Muscle layer of duodenum (tissue), 2 donors: ENCODE data around the gene RBM15.
A peak's percentile ranks its signal among the peaks of the same experiment; 100 is the strongest.

ENCODE experiments used
- H3K27ac ChIP-seq: one replicate; pipeline ENCODE4 v1.7.0; 2013; ENCODE audit warnings: mild to moderate bottlenecking, low read length
- H3K27me3 ChIP-seq: one replicate; pipeline ENCODE4 v1.7.0; 2013; ENCODE audit warnings: low read depth, mild to moderate bottlenecking, control low read depth, low read length
- H3K36me3 ChIP-seq, 2 donors: one replicate each; pipeline ENCODE4 v1.7.0; 2013; ENCODE audit warnings: low read length in 2 of 2, control low read depth in 1 of 2, mild to moderate bottlenecking in 1 of 2; ENCODE audit not compliant: insufficient read depth in 2 of 2, control insufficient read depth in 1 of 2
- H3K4me1 ChIP-seq, 2 donors: one replicate each; pipeline ENCODE4 v1.7.0; 2013; ENCODE audit warnings: low read length in 2 of 2, mild to moderate bottlenecking in 2 of 2, control low read depth in 1 of 2, moderate library complexity in 1 of 2; ENCODE audit not compliant: insufficient read depth in 2 of 2, control insufficient read depth in 1 of 2
- H3K4me3 ChIP-seq, 2 donors: one replicate each; pipeline ENCODE4 v1.7.0; 2013; ENCODE audit warnings: low read length in 2 of 2, low read depth in 1 of 2, mild to moderate bottlenecking in 1 of 2
- H3K9me3 ChIP-seq, 2 donors: one replicate each; pipeline ENCODE4 v1.7.0; 2013; ENCODE audit warnings: low read length in 2 of 2, control low read depth in 1 of 2, mild to moderate bottlenecking in 1 of 2; ENCODE audit not compliant: control insufficient read depth in 1 of 2
- donor health status: healthy.

Gene RBM15

GRCh38 chr1:110390096-110390495 lies 50.9 kb downstream of the RBM15 start:
- Histone ChIP-seq H3K9me3 (no peaks in the 10 kb centered on the region), H3K4me1 (no peaks in the 10 kb centered on the region), H3K4me3 (peak overlapping the region; percentile 44 to 58), H3K27ac (peak overlapping the region; percentile 46), H3K27me3 (no peaks in the 10 kb centered on the region), H3K36me3 (peaks cover 0 to 5% of the 10 kb centered on the region in 2 donors)

- Histone ChIP-seq H3K27me3 (no peaks in the 10 kb centered on the region), H3K9me3 (no peaks in the 10 kb centered on the region), H3K4me1 (no peaks in the 10 kb centered on the region), H3K27ac (peak within 1 kb of the TSS; percentile 46), H3K4me3 (peak within 1 kb of the TSS; percentile 44 to 58), H3K36me3 (peaks cover 0 to 5% of the 10 kb centered on the region in 2 donors)
Observed at GRCh38 chr1:110390692-110391245, 51.6 kb downstream of the RBM15 start, which contains the start of gene SLC16A4. Gene SLC16A4, minus strand, starts transcription at chr1:110391026. Its CDS starts 1,703 bp downstream, at chr1:110389323.

- H3K36me3 ChIP-seq, result peaks cover 0 to 15% of the 10 kb centered on the region in 2 donors
- no peaks in the 10 kb centered on the region for H3K27me3 ChIP-seq
- no peaks in the 10 kb centered on the region for H3K4me1 ChIP-seq
- no peak overlapping the region for H3K4me3 ChIP-seq
- no peak overlapping the region for H3K27ac ChIP-seq
- H3K9me3 ChIP-seq, result no peaks in the 10 kb centered on the region
Observed at GRCh38 chr1:110393286-110393685, 54.1 kb downstream of the RBM15 start.

- no peaks in the 10 kb centered on the region for H3K27me3 ChIP-seq
- peaks cover 0 to 21% of the 10 kb centered on the region in 2 donors for H3K36me3 ChIP-seq
- no peak overlapping the region for H3K4me3 ChIP-seq
- peak overlapping the region; percentile 57 for H3K27ac ChIP-seq
- H3K4me1 ChIP-seq, result no peaks in the 10 kb centered on the region
- no peaks in the 10 kb centered on the region for H3K9me3 ChIP-seq
Observed at GRCh38 chr1:110393691-110394492, 54.7 kb downstream of the RBM15 start.

GRCh38 chr1:110394493-110394820 lies 55.3 kb downstream of the RBM15 start:
- H3K4me1 ChIP-seq, result no peaks in the 10 kb centered on the region

More at GRCh38 chr1:110394493-110394820, 55.3 kb downstream of the RBM15 start:
- Histone ChIP-seq H3K27me3 (no peaks in the 10 kb centered on the region), H3K9me3 (no peaks in the 10 kb centered on the region), H3K36me3 (peaks cover 0 to 21% of the 10 kb centered on the region in 2 donors), H3K4me3 (no peak overlapping the region), H3K27ac (peak overlapping the region; percentile 57)
